Measurements from ENCODE around the gene SPTLC3.

DNA sequence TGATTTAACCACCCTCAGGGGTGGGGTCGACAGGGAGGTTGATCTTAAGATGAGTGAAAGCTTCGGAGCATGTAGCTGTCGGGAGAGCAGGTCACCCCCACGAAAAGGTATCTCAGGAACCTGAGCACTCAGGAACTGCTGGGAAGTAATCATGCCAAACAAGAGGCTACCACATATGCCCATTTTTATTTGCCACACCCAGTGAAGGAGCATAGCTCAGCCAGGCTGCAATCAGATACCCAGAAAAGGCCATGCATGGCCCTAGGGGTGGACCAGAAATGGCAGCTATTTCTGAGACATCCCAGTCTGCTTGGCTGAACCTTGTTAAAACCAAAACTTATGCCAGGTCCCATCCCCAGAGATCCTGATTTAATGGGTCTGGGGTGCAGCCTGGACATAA, 139.6 kb downstream of the SPTLC3 start:
- TF ChIP-seq, protein P1, sequence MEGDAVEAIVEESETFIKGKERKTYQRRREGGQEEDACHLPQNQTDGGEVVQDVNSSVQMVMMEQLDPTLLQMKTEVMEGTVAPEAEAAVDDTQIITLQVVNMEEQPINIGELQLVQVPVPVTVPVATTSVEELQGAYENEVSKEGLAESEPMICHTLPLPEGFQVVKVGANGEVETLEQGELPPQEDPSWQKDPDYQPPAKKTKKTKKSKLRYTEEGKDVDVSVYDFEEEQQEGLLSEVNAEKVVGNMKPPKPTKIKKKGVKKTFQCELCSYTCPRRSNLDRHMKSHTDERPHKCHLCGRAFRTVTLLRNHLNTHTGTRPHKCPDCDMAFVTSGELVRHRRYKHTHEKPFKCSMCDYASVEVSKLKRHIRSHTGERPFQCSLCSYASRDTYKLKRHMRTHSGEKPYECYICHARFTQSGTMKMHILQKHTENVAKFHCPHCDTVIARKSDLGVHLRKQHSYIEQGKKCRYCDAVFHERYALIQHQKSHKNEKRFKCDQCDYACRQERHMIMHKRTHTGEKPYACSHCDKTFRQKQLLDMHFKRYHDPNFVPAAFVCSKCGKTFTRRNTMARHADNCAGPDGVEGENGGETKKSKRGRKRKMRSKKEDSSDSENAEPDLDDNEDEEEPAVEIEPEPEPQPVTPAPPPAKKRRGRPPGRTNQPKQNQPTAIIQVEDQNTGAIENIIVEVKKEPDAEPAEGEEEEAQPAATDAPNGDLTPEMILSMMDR (IDR thresholded peaks at IDR 0.05; ENCODE audit: poor library complexity, severe bottlenecking) = no peak
- TF ChIP-seq EZH2 (IDR thresholded peaks at IDR 0.05; ENCODE audit: borderline replicate concordance, insufficient read depth, low read length, poor library complexity, severe bottlenecking) = no peak
- TF ChIP-seq, protein P2, sequence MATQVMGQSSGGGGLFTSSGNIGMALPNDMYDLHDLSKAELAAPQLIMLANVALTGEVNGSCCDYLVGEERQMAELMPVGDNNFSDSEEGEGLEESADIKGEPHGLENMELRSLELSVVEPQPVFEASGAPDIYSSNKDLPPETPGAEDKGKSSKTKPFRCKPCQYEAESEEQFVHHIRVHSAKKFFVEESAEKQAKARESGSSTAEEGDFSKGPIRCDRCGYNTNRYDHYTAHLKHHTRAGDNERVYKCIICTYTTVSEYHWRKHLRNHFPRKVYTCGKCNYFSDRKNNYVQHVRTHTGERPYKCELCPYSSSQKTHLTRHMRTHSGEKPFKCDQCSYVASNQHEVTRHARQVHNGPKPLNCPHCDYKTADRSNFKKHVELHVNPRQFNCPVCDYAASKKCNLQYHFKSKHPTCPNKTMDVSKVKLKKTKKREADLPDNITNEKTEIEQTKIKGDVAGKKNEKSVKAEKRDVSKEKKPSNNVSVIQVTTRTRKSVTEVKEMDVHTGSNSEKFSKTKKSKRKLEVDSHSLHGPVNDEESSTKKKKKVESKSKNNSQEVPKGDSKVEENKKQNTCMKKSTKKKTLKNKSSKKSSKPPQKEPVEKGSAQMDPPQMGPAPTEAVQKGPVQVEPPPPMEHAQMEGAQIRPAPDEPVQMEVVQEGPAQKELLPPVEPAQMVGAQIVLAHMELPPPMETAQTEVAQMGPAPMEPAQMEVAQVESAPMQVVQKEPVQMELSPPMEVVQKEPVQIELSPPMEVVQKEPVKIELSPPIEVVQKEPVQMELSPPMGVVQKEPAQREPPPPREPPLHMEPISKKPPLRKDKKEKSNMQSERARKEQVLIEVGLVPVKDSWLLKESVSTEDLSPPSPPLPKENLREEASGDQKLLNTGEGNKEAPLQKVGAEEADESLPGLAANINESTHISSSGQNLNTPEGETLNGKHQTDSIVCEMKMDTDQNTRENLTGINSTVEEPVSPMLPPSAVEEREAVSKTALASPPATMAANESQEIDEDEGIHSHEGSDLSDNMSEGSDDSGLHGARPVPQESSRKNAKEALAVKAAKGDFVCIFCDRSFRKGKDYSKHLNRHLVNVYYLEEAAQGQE (IDR thresholded peaks at IDR 0.05; ENCODE audit: borderline replicate concordance) = no peak
- TF ChIP-seq POLR2AphosphoS5 (IDR thresholded peaks at IDR 0.05) = no peak

All from neural cell (in vitro differentiated cells).